Upper lobe of right lung (tissue), 1 donor: ENCODE results near the gene FADS1. TPM values are rescaled to one million over a fixed set of nuclear protein-coding genes. Genes with fewer than 3 reads are reported as not detected.

ENCODE experiments used
- ATAC-seq: fragments of 200-7000 bp; cut with Tn5 transposase; one replicate; pipeline ENCODE4 v1.9.1; 2020; ENCODE audit warnings: mild to moderate bottlenecking, moderate library complexity
- DNase-seq: peaks from one replicate; pipeline ENCODE4 v3.0.0-alpha.2; 2020
- H3K27ac ChIP-seq: fragments of 200-600 bp; one replicate; pipeline ENCODE4 v1.8.0; 2022
- H3K27me3 ChIP-seq: fragments of 200-600 bp; one replicate; pipeline ENCODE4 v1.8.0; 2022; ENCODE audit warnings: mild to moderate bottlenecking
- H3K36me3 ChIP-seq: fragments of 200-600 bp; one replicate; pipeline ENCODE4 v1.8.0; 2022
- H3K4me1 ChIP-seq: fragments of 200-600 bp; one replicate; pipeline ENCODE4 v1.8.0; 2022
- H3K4me3 ChIP-seq: fragments of 200-600 bp; one replicate; pipeline ENCODE4 v1.8.0; 2022; ENCODE audit warnings: mild to moderate bottlenecking
- H3K9me3 ChIP-seq: fragments of 200-600 bp; one replicate; pipeline ENCODE4 v1.8.0; 2022
- CTCF ChIP-seq: fragments of 200-600 bp; IDR thresholded peaks from one replicate; pipeline ENCODE4 v1.8.0; 2022; ENCODE audit warnings: antibody characterized with exemption
- intact Hi-C: fragments of 100-400 bp; cut with DNase I; formaldehyde crosslinking; loops from one replicate; pipeline ENCODE4 v1.11.0; 2022
- total RNA-seq: library from RNA; stranded (reverse); fragmentation: NEBNext Ultra II Directional; extraction: Animal tissue kit (Norgen Biotek cat#: 25700); gene quantifications from one replicate; pipeline ENCODE4 v1.2.1, GENCODE V29; 2021
- donor health status: DM: no; HTN: yes; CAD: no; lungs with severe emphysema.

Gene FADS1
- total RNA-seq, 1 donor from 2014 or later: 68.0 TPM

- no peak for TF ChIP-seq CTCF
- H3K9me3 ChIP-seq: no peaks in the 10 kb centered on the region
- ATAC-seq (no peak), DNase-seq (no peak)
- H3K27me3 ChIP-seq: no peaks in the 10 kb centered on the region
- H3K27ac ChIP-seq: no peak overlapping the region
- H3K4me1 ChIP-seq: no peaks in the 10 kb centered on the region
- no peak overlapping the region for H3K4me3 ChIP-seq
- peaks cover 37% of the 10 kb centered on the region for H3K36me3 ChIP-seq
- intact Hi-C loops: no loop called here
Measured at GRCh38 chr11:61800331-61801281, 16.2 kb downstream of the FADS1 start.

- no peaks in the 10 kb centered on the region for H3K27me3 ChIP-seq
- H3K27ac ChIP-seq: no peak overlapping the region
- H3K4me3 ChIP-seq: no peak overlapping the region
- no peak for TF ChIP-seq CTCF
- DNase-seq: no peak
- no peaks in the 10 kb centered on the region for H3K4me1 ChIP-seq
- no peak for ATAC-seq
- no peaks in the 10 kb centered on the region for H3K9me3 ChIP-seq
- H3K36me3 ChIP-seq: peaks cover 33% of the 10 kb centered on the region
- intact Hi-C loops: loop anchor here (10.0 kb wide), 1 partner anchor 315 kb away; no protein-coding TSS in a partner anchor
Measured at GRCh38 chr11:61799665-61800284, 17.0 kb downstream of the FADS1 start.

- peak; percentile 70 for ATAC-seq
- Histone ChIP-seq H3K4me3 (no peak overlapping the region), H3K36me3 (peaks cover 21% of the 10 kb centered on the region), H3K9me3 (no peaks in the 10 kb centered on the region), H3K27me3 (no peaks in the 10 kb centered on the region), H3K27ac (peak overlapping the region; percentile 61), H3K4me1 (peaks cover 11% of the 10 kb centered on the region)
- DNase-seq: no peak
- intact Hi-C loops: loop anchor here (10.0 kb wide), 1 partner anchor 317 kb away; no protein-coding TSS in a partner anchor
- peak; percentile 88 for TF ChIP-seq CTCF
Measured at GRCh38 chr11:61797263-61797944, 19.4 kb downstream of the FADS1 start.

- no peak for TF ChIP-seq CTCF
- no peak overlapping the region for H3K4me3 ChIP-seq
- peaks cover 17% of the 10 kb centered on the region for H3K4me1 ChIP-seq
- ATAC-seq: no peak
- intact Hi-C loops: loop anchor here (10.0 kb wide), 1 partner anchor 319 kb away; no protein-coding TSS in a partner anchor
- H3K36me3 ChIP-seq: peaks cover 7% of the 10 kb centered on the region
- H3K9me3 ChIP-seq: no peaks in the 10 kb centered on the region
- no peak overlapping the region for H3K27ac ChIP-seq
- H3K27me3 ChIP-seq: no peaks in the 10 kb centered on the region
- no peak for DNase-seq
Measured at GRCh38 chr11:61795876-61796526, 20.8 kb downstream of the FADS1 start.

GRCh38 chr11:61795459-61795858, 21.3 kb downstream of the FADS1 start:
- DNase-seq (no peak), ATAC-seq (no peak)
- intact Hi-C loops: loop anchor here (10.0 kb wide), 1 partner anchor 319 kb away; no protein-coding TSS in a partner anchor
- H3K36me3 ChIP-seq: peaks cover 4% of the 10 kb centered on the region
- TF ChIP-seq CTCF: no peak
- H3K27me3 ChIP-seq: no peaks in the 10 kb centered on the region
- peaks cover 18% of the 10 kb centered on the region for H3K4me1 ChIP-seq
- no peak overlapping the region for H3K4me3 ChIP-seq
- H3K9me3 ChIP-seq: no peaks in the 10 kb centered on the region
- H3K27ac ChIP-seq: no peak overlapping the region
